Colonic mucosa (tissue), 4 donors: Measurements from ENCODE around the gene LRRIQ4. TPM values are rescaled to one million over a fixed set of nuclear protein-coding genes. Genes with fewer than 3 reads are reported as not detected.
A peak's percentile ranks its signal among the peaks of the same experiment; 100 is the strongest.

Experiments used
- DNase-seq: peaks from one replicate; pipeline ENCODE4 v3.0.0-alpha.2; 2020
- H3K27ac ChIP-seq: fragments of 200-600 bp; one replicate; pipeline ENCODE4 v1.8.0; 2021
- H3K27me3 ChIP-seq: fragments of 200-600 bp; one replicate; pipeline ENCODE4 v1.8.0; 2021
- H3K36me3 ChIP-seq: fragments of 200-600 bp; one replicate; pipeline ENCODE4 v1.8.0; 2021
- H3K4me1 ChIP-seq: fragments of 200-600 bp; one replicate; pipeline ENCODE4 v1.8.0; 2021; ENCODE audit warnings: mild to moderate bottlenecking
- H3K4me3 ChIP-seq: fragments of 200-600 bp; one replicate; pipeline ENCODE4 v1.8.0; 2021
- H3K9ac ChIP-seq, 2 donors: one replicate each; pipeline ENCODE4 v1.7.0; 2013; ENCODE audit warnings: control low read depth in 2 of 2, low read depth in 2 of 2, low read length in 2 of 2
- H3K9me3 ChIP-seq: fragments of 200-600 bp; one replicate; pipeline ENCODE4 v1.8.0; 2021
- CTCF ChIP-seq: fragments of 200-600 bp; IDR thresholded peaks from one replicate; pipeline ENCODE4 v1.8.0; 2022; ENCODE audit warnings: antibody characterized with exemption, mild to moderate bottlenecking
- intact Hi-C: fragments of 100-400 bp; cut with DNase I; formaldehyde crosslinking; loops from one replicate; pipeline ENCODE4 v1.14.1; 2022
- total RNA-seq, 2 donors: library from RNA; stranded (reverse); fragmentation: NEBNext Ultra II Directional in 1 of 2; extraction: Animal tissue kit (Norgen Biotek cat#: 25700) in 1 of 2; gene quantifications; one replicate each; pipeline ENCODE4 v1.2.1, GENCODE V29; 2021
- donor health status: healthy.
- donor health status: DM: no; HTN: no; CAD: no.
- donor health status: DM: no; HTN: no; CAD: no.

The LRRIQ4 gene
- total RNA-seq, 2 donors from 2014 or later: not detected

GRCh38 chr3:169790687-169791429 is 21.8 kb upstream of the LRRIQ4 start:
- Histone ChIP-seq H3K36me3 (peaks cover 6% of the 10 kb centered on the region), H3K4me1 (no peaks in the 10 kb centered on the region), H3K9ac (no peak overlapping the region), H3K27me3 (no peaks in the 10 kb centered on the region), H3K27ac (no peak overlapping the region), H3K9me3 (no peaks in the 10 kb centered on the region), H3K4me3 (no peak overlapping the region)
- no peak for TF ChIP-seq CTCF
- no peak for DNase-seq
- intact Hi-C loops: no loop called here

- TF ChIP-seq CTCF: no peak
- H3K4me1 ChIP-seq: no peaks in the 10 kb centered on the region
- H3K27ac ChIP-seq: no peak overlapping the region
- no peaks in the 10 kb centered on the region for H3K27me3 ChIP-seq
- no peak overlapping the region for H3K9ac ChIP-seq
- H3K36me3 ChIP-seq: no peaks in the 10 kb centered on the region
- H3K9me3 ChIP-seq: no peaks in the 10 kb centered on the region
- no peak for DNase-seq
- H3K4me3 ChIP-seq: no peak overlapping the region
- intact Hi-C loops: no loop called here
Observed at GRCh38 chr3:169792359-169792758, 20.3 kb upstream of the LRRIQ4 start.

- Histone ChIP-seq H3K27ac (no peak overlapping the region), H3K4me1 (no peaks in the 10 kb centered on the region), H3K27me3 (no peaks in the 10 kb centered on the region), H3K36me3 (no peaks in the 10 kb centered on the region), H3K9ac (no peak overlapping the region), H3K9me3 (no peaks in the 10 kb centered on the region), H3K4me3 (no peak overlapping the region)
- DNase-seq: no peak
- intact Hi-C loops: no loop called here
- TF ChIP-seq CTCF: no peak
Observed at GRCh38 chr3:169804681-169805080, 8.0 kb upstream of the LRRIQ4 start.

DNA sequence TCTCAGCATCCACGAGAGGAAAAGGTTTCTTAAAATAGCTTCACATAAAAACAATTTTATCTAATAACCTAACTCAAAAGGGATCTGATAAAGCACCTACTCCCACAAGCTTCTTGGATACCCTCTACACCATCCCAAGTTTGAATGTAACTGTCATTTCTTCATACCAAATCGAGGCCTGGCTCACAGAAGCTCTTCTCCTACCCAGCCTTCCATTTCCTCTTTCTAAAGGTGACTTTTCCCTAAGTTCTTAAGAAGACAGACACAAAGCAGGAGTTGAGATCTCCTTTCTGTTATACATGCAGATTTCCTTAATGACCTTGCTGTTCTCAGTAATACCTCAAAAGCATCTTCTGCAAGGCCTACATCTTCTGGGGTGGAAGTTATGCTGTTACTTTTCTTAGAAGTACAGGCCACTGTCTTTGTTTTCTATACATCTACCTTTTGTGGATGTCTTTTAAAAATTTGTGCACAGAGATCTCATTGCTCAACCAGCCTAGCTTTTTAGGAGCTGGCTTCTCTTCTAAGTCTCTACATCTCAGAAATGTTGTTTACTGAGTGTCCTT is 3.4 kb upstream of the LRRIQ4 start:
- Histone ChIP-seq H3K4me1 (no peaks in the 10 kb centered on the region), H3K9ac (no peak overlapping the region), H3K36me3 (no peaks in the 10 kb centered on the region), H3K27me3 (no peaks in the 10 kb centered on the region), H3K9me3 (no peaks in the 10 kb centered on the region), H3K4me3 (no peak overlapping the region), H3K27ac (no peak overlapping the region)
- DNase-seq: no peak
- intact Hi-C loops: no loop called here
- TF ChIP-seq CTCF: no peak

DNA sequence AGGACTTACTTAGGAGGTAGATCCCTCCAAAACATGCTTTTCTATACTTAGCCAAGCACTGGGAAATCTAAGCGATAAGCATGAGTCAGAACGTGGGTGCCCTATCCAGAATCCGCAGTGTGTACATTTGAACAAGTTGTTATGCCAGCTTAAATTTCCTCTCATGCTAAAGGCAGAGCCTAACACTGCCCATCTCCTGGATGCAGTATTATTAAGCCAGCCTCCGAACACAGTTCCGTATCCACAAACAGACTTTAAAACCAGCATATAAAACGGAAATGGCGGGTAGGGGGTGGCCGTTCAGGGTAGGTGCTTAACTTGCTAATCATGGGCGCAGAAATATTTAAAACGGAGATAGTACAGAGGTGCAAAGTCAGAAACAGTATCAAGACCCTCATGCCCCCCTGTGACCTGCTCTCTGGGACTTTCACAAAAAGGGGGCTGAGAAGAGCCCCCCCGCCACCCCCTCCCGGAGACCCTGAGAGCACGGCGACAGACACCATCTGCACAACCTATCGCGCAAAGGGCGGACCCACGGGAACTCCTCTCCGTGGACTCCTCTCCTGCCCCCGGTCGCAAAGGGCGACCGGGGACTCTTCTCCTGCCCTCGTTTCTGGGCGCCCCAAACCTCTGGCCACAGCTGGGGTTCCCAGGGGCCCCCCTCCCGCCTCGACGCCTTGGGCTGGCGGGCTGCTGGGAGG is 889 bp upstream of the LRRIQ4 start:
- peak overlapping the region; percentile 57 for H3K4me3 ChIP-seq
- H3K4me1 ChIP-seq: no peaks in the 10 kb centered on the region
- peak overlapping the region; percentile 38 to 74 for H3K9ac ChIP-seq
- intact Hi-C loops: no loop called here
- H3K27me3 ChIP-seq: no peaks in the 10 kb centered on the region
- H3K27ac ChIP-seq: peak overlapping the region; percentile 32
- H3K36me3 ChIP-seq: no peaks in the 10 kb centered on the region
- DNase-seq: peak; percentile 24
- TF ChIP-seq CTCF: no peak
- H3K9me3 ChIP-seq: no peaks in the 10 kb centered on the region
